Neural cell (in vitro differentiated cells): Measurements from ENCODE around the gene ATP5MK. TPM values are rescaled to one million over a fixed set of nuclear protein-coding genes. Genes with fewer than 3 reads are reported as not detected.
A peak's percentile ranks its signal among the peaks of the same experiment; 100 is the strongest.
"Not testable (repeated sequence)": the region's sequence is repeated elsewhere in the genome, so short reads cannot be mapped to it uniquely, and the experiment has no call there.

ENCODE experiments used
- H2AFZ ChIP-seq: fragments of 200-600, 300-800 bp; sonication (generic), shearing (Covaris generic); 2 replicates; pipeline ENCODE4 v1.6.0; 2014; ENCODE audit warnings: low read depth, mild to moderate bottlenecking, antibody characterized with exemption, low read length, moderate library complexity
- H3F3A ChIP-seq: fragments of 200-600 bp; shearing (Covaris generic); 2 replicates; pipeline ENCODE4 v1.6.1; 2016; ENCODE audit warnings: mild to moderate bottlenecking, moderate library complexity, mixed read lengths, antibody characterized with exemption, low read length; ENCODE audit not compliant: insufficient read depth, poor library complexity, severe bottlenecking
- H3K27ac ChIP-seq: fragments of 200-600, 300-800 bp; sonication (generic), shearing (Covaris generic); 2 replicates; pipeline ENCODE4 v1.5.1; 2014; ENCODE audit warnings: mild to moderate bottlenecking, low read length, moderate library complexity
- H3K27me3 ChIP-seq: fragments of 300-800, 200-600 bp; sonication (generic), shearing (Covaris generic); 2 replicates; pipeline ENCODE4 v1.6.0; 2014; ENCODE audit warnings: mild to moderate bottlenecking, low read depth, low read length, moderate library complexity; ENCODE audit not compliant: insufficient read depth
- H3K36me3 ChIP-seq: fragments of 300-800, 200-600 bp; sonication (generic), shearing (Covaris generic); 2 replicates; pipeline ENCODE4 v1.5.1; 2014; ENCODE audit warnings: mild to moderate bottlenecking, antibody characterized with exemption, low read length, moderate library complexity; ENCODE audit not compliant: insufficient read depth
- H3K4me2 ChIP-seq: fragments of 300-800, 200-600 bp; sonication (generic), shearing (Covaris generic); 2 replicates; pipeline ENCODE4 v1.6.0; 2014; ENCODE audit warnings: mild to moderate bottlenecking, low read length
- H3K4me3 ChIP-seq: fragments of 300-800, 200-600 bp; sonication (generic), shearing (Covaris generic); 2 replicates; pipeline ENCODE4 v1.5.1; 2014; ENCODE audit warnings: mild to moderate bottlenecking, low read length, moderate library complexity
- H3K79me2 ChIP-seq: fragments of 200-600 bp; shearing (Covaris generic); replicated peaks from 2 replicates; pipeline ENCODE4 v1.6.0; 2014; ENCODE audit warnings: mild to moderate bottlenecking, low read length, moderate library complexity; ENCODE audit not compliant: insufficient read depth
- H3K9ac ChIP-seq: fragments of 300-800, 200-600 bp; sonication (generic), shearing (Covaris generic); 2 replicates; pipeline ENCODE4 v1.6.1; 2016; ENCODE audit warnings: mild to moderate bottlenecking, low read length, mixed read lengths
- H3K9me2 ChIP-seq: fragments of 200-600 bp; shearing (Covaris generic); 2 replicates; pipeline ENCODE4 v1.6.1; 2016; ENCODE audit warnings: mild to moderate bottlenecking, low read length, mixed read lengths; ENCODE audit not compliant: insufficient read depth
- H3K9me3 ChIP-seq: fragments of 200-600, 300-800 bp; sonication (generic), shearing (Covaris generic); 2 replicates; pipeline ENCODE4 v1.6.1; 2016; ENCODE audit warnings: mild to moderate bottlenecking, mixed run types, low read length, moderate library complexity, mixed read lengths
- H4K20me1 ChIP-seq: fragments of 200-600 bp; shearing (Covaris generic); 2 replicates; pipeline ENCODE4 v1.6.1; 2016; ENCODE audit warnings: mild to moderate bottlenecking, mixed run types; ENCODE audit not compliant: insufficient read depth
- EP300 ChIP-seq: fragments of 450-650 bp; conservative IDR thresholded peaks from 2 replicates; pipeline ENCODE4 v1.6.1; 2014; ENCODE audit warnings: antibody characterized with exemption, mild to moderate bottlenecking, moderate library complexity; ENCODE audit not compliant: poor library complexity, severe bottlenecking
- EZH2 ChIP-seq: fragments of 200-600, 300-800 bp; shearing (Covaris generic), sonication (generic); IDR thresholded peaks from 2 replicates; pipeline ENCODE4 v1.6.1; 2014; ENCODE audit warnings: antibody characterized with exemption, low read length, borderline replicate concordance, mild to moderate bottlenecking; ENCODE audit not compliant: insufficient read depth, poor library complexity, severe bottlenecking
- RAD21 ChIP-seq: fragments of 450-650 bp; conservative IDR thresholded peaks from 2 replicates; pipeline ENCODE4 v1.6.1; 2014; ENCODE audit warnings: antibody characterized with exemption, mild to moderate bottlenecking, moderate library complexity
- REST ChIP-seq: IDR thresholded peaks from 2 replicates; pipeline ENCODE4 v1.6.1; 2012; ENCODE audit warnings: borderline replicate concordance
- SMC3 ChIP-seq: fragments of 450-650 bp; conservative IDR thresholded peaks from 2 replicates; pipeline ENCODE4 v1.6.1; 2014; ENCODE audit warnings: antibody characterized with exemption, mild to moderate bottlenecking, moderate library complexity; ENCODE audit not compliant: poor library complexity
- TAF1 ChIP-seq: IDR thresholded peaks from 2 replicates; pipeline ENCODE4 v1.6.1; 2012; ENCODE audit warnings: low read depth
- polyA plus RNA-seq: library from polyadenylated mRNA; depleted of rRNA; stranded (reverse); fragments of >200 nt; gene quantifications from 2 replicates; pipeline ENCODE4 v1.2.3, GENCODE V29; 2014
- TF ChIP-seq, protein P1 (sequence below): fragments of 450-650 bp; IDR thresholded peaks from 2 replicates; pipeline ENCODE4 v1.5.1; 2014; ENCODE audit warnings: antibody characterized with exemption, mild to moderate bottlenecking, moderate library complexity; ENCODE audit not compliant: poor library complexity, severe bottlenecking

The ATP5MK gene
- polyA plus RNA-seq, 1 donor from 2014 or later: 917 TPM

- H4K20me1 ChIP-seq, H3K9me3 ChIP-seq, H3K79me2 ChIP-seq, H3K9ac ChIP-seq, H3K9me2 ChIP-seq, H3F3A ChIP-seq, H3K4me3 ChIP-seq, H3K36me3 ChIP-seq, H2AFZ ChIP-seq, H3K4me2 ChIP-seq, H3K27me3 ChIP-seq, H3K27ac ChIP-seq: not testable (repeated sequence)
- TF ChIP-seq, protein P1, sequence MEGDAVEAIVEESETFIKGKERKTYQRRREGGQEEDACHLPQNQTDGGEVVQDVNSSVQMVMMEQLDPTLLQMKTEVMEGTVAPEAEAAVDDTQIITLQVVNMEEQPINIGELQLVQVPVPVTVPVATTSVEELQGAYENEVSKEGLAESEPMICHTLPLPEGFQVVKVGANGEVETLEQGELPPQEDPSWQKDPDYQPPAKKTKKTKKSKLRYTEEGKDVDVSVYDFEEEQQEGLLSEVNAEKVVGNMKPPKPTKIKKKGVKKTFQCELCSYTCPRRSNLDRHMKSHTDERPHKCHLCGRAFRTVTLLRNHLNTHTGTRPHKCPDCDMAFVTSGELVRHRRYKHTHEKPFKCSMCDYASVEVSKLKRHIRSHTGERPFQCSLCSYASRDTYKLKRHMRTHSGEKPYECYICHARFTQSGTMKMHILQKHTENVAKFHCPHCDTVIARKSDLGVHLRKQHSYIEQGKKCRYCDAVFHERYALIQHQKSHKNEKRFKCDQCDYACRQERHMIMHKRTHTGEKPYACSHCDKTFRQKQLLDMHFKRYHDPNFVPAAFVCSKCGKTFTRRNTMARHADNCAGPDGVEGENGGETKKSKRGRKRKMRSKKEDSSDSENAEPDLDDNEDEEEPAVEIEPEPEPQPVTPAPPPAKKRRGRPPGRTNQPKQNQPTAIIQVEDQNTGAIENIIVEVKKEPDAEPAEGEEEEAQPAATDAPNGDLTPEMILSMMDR: peak; percentile 37
- peak; percentile 39 for TF ChIP-seq SMC3
Measured at GRCh38 chr10:103417148-103417469, 20.8 kb upstream of the ATP5MK start.

GRCh38 chr10:103416436-103417147 is 20.3 kb upstream of the ATP5MK start:
- Histone ChIP-seq H3K9me2 (no peaks in the 10 kb centered on the region), H3K4me2 (no peak overlapping the region), H4K20me1 (no peaks in the 10 kb centered on the region), H3K27me3 (no peaks in the 10 kb centered on the region), H3K79me2 (no peaks in the 10 kb centered on the region), H2AFZ (no peak overlapping the region), H3F3A (no peaks in the 10 kb centered on the region), H3K9ac (no peak overlapping the region), H3K4me3 (no peak overlapping the region), H3K9me3 (no peaks in the 10 kb centered on the region), H3K27ac (no peak overlapping the region), H3K36me3 (peaks cover 6% of the 10 kb centered on the region)
- TF ChIP-seq SMC3 (peak; percentile 86), REST (no peak), TAF1 (no peak), EP300 (no peak), RAD21 (peak; percentile 82), EZH2 (no peak)
- TF ChIP-seq, protein P1: peak; percentile 81
